GM12892 (cell line): Measurements from ENCODE around the gene HMGA1.

Experiments
- DNase-seq: peaks from one replicate; pipeline ENCODE4 v3.0.0; 2011; ENCODE audit not compliant: insufficient read length
- FAIRE-seq: peaks from 2 replicates; lab custom pipeline; 2011; peaks lifted over from hg19 to GRCh38; lab: Jason Lieb, UNC
- POLR2A ChIP-seq: IDR thresholded peaks from 2 replicates; pipeline ENCODE4 v1.6.1; 2011; ENCODE audit warnings: low read depth, low read length, control low read depth
- POLR2AphosphoS5 ChIP-seq: IDR thresholded peaks from 2 replicates; pipeline ENCODE4 v1.6.1; 2011; ENCODE audit warnings: low read depth, low read length, control low read depth
- TAF1 ChIP-seq: IDR thresholded peaks from 2 replicates; pipeline ENCODE4 v1.6.1; 2011; ENCODE audit warnings: low read depth, mild to moderate bottlenecking, control low read depth, low read length, borderline replicate concordance

Gene HMGA1

GRCh38 chr6:34276881-34277762 lies 40.4 kb downstream of the HMGA1 start:
- no peak for TF ChIP-seq TAF1
- no peak for TF ChIP-seq POLR2AphosphoS5
- no peak for TF ChIP-seq POLR2A
- DNase-seq: no peak
- FAIRE-seq: no peak

- no peak for DNase-seq
- no peak for TF ChIP-seq POLR2AphosphoS5
- no peak for TF ChIP-seq TAF1
- no peak for TF ChIP-seq POLR2A
- FAIRE-seq: no peak
Measured at GRCh38 chr6:34277763-34278112, 41.1 kb downstream of the HMGA1 start.

GRCh38 chr6:34278833-34279232 lies 42.2 kb downstream of the HMGA1 start:
- TF ChIP-seq TAF1 (no peak), POLR2AphosphoS5 (no peak), POLR2A (no peak)
- FAIRE-seq: no peak

DNA sequence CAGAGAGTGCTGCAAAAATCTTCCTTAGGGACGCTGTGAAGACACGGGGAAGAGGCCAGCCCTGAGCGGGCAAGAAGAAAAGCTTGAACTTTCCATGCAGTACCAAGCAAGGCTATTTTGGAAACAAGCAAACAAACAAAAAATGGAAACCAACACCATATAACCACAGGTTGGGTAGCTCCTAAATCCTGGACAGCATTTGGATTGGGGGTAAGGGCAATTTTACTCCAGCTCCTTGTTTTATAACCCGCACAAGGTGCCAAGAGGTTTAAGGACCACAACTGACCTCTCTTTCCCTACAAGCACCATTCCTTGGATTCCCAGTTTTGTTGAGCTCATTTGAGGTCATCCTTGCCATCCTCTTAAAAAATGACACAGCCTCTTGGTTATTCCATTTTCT lies 43.5 kb downstream of the HMGA1 start:
- DNase-seq: no peak
- no peak for TF ChIP-seq POLR2A
- TF ChIP-seq POLR2AphosphoS5: no peak
- TF ChIP-seq TAF1: no peak
- no peak for FAIRE-seq

More at GRCh38 chr6:34278833-34279232, 42.2 kb downstream of the HMGA1 start:
- DNase-seq: no peak

- FAIRE-seq: no peak
- no peak for DNase-seq
- TF ChIP-seq POLR2A (no peak), POLR2AphosphoS5 (no peak), TAF1 (no peak)
Measured at GRCh38 chr6:34281702-34282334, 45.1 kb downstream of the HMGA1 start.

- TF ChIP-seq POLR2AphosphoS5 (no peak), POLR2A (no peak), TAF1 (no peak)
- DNase-seq (no peak), FAIRE-seq (no peak)
Measured at GRCh38 chr6:34284563-34285447, 48.1 kb downstream of the HMGA1 start.

DNA sequence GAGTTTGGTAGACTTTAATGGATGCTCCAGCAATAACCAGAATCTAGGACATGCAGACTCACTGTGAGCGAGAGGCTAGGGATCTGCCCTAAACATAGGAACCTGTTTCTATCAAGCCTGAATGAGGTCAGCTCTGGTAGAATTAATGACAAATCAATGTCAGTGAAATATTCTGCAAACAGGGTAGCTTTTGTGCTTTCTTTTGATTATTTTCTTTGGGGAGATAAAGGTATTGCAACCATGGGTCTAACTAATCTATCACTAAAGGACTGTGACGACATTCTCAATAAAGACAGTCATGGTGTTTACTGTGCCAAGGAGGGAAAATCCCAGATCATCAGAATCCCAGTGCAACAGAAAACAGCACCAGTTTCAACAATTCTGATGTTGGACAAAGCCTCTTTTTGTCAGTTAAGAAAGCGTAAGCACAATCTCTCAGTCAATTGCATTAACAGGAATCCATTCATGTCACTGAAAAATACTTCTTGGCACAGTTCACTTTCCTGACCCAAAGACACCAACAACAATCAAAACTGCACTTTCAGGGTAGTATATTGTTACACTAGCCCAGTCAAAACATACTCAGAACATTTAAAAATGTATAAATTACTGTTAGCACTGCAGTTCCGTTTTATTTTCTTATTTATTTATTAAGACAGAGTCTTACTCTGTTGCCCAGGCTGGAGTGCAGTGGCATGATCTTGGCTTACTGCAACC lies 48.9 kb downstream of the HMGA1 start:
- no peak for FAIRE-seq
- no peak for TF ChIP-seq POLR2A
- TF ChIP-seq TAF1: no peak
- TF ChIP-seq POLR2AphosphoS5: no peak
- no peak for DNase-seq

- FAIRE-seq: no peak
- DNase-seq: no peak
- TF ChIP-seq TAF1: no peak
- no peak for TF ChIP-seq POLR2AphosphoS5
- TF ChIP-seq POLR2A: no peak
Measured at GRCh38 chr6:34288581-34288980, 51.9 kb downstream of the HMGA1 start.

- DNase-seq (no peak), FAIRE-seq (no peak)
- no peak for TF ChIP-seq POLR2A
- TF ChIP-seq TAF1: no peak
- TF ChIP-seq POLR2AphosphoS5: no peak
Measured at GRCh38 chr6:34289137-34289536, 52.5 kb downstream of the HMGA1 start.

- no peak for DNase-seq
- FAIRE-seq: no peak
- TF ChIP-seq TAF1: no peak
- TF ChIP-seq POLR2A: no peak
- no peak for TF ChIP-seq POLR2AphosphoS5
Measured at GRCh38 chr6:34292954-34293353, 56.3 kb downstream of the HMGA1 start.

DNA sequence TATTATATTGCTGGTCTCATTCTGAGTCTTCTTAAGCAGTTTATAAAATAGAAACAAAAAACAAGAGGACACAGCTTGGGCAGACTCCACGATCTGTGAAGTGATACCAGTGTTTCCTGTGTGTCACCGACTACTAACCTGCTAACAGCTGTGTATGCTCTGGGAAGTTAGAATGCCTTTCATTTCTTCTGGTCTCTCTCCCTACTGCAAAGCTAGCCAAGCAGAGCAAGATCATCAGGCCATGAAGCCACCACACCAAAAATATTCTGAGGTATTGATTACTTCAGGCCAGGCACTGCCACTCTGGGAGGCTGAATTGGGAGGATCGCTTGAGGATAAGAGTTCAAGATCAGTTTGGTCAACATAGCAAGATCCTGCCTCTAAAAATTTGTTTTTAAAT lies 59.0 kb downstream of the HMGA1 start:
- DNase-seq (peak; percentile 43), FAIRE-seq (peak; percentile 81)
- TF ChIP-seq POLR2A (no peak), POLR2AphosphoS5 (no peak), TAF1 (0 out of 2 replicates have a peak, but pooled peaks have one; percentile 21)
